ENCODE results near the gene ELMO1.

ELMO1 gene

GRCh38 chr7:36960105-36960504, 488.6 kb downstream of the ELMO1 start:
- DNase-seq: no peak

DNA sequence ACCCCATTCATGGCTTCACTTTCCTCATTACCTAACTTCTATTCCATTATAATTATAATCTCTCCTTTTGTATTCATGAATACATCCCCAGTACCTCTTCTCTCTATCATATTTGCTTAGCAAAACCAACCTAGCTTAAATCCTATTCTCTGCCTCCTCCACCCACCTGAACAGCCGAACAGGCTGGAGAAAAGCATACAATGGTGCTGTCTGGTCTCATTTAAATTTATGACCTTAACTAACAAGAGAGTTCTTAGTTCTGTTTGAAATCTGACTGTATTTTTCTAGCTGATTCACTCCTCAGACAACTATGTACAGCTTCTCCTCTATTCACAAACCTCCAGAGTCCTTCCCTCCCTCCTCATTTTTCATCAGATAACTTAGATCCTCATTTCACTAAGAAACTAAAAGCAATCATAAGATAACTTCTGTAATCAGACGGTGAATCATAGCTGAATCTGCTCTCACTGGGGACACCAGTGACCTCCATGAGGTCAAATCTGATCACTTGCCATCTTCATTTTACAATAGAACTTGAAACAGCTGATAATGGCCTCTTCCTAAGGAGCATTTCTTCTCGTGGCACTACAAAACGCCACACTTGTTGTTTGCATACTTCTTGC, 490.4 kb downstream of the ELMO1 start:
- no peak for DNase-seq

- DNase-seq: no peak
These were observed 491.0 kb downstream of the ELMO1 start for GRCh38 chr7:36957620-36958019.

DNA sequence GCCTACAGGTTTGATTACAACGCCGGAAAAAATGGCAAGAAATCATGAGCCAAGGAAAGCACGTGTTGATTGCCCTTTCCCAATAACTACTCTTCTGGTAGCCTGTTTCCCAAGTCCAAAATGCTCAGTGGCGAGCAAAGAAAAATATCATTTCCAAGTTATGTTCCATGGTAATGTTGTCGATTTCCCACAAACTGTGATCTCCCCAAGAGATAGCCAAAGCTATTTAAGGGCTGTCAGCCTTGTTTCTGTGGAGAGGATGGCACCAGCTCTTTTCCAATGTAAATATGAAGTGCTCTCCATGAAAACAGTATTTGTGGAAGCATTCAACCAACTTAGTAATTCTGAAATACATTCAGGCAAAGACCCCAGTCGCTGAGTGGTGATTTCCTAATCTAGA, 491.9 kb downstream of the ELMO1 start:
- DNase-seq: no peak

- DNase-seq: no peak
These were observed 493.1 kb downstream of the ELMO1 start for GRCh38 chr7:36955456-36956129.

GRCh38 chr7:36951257-36951697, 497.4 kb downstream of the ELMO1 start:
- no peak for DNase-seq

- DNase-seq: no peak
These were observed 498.7 kb downstream of the ELMO1 start for GRCh38 chr7:36949711-36950600.

DNA sequence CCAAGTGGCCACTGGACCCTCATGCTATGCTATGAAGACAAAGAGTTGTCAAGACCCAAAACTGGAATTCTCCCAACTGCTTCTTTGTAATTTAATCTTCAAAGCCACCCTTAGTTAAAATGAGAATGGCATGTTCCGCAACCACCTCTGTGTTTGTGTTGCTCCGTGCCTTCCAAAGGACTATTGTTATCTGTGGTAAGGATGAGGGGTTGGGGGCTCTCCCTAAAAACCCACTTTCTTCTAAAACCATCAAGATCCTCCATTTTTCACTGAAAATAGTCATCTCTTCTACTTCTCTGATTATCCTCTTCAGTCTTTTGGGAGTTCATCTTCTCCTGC, 502.3 kb downstream of the ELMO1 start:
- no peak for DNase-seq

GRCh38 chr7:36945612-36946400, 502.9 kb downstream of the ELMO1 start:
- no peak for DNase-seq

- no peak for DNase-seq
These were observed 503.8 kb downstream of the ELMO1 start for GRCh38 chr7:36944838-36945237.

- no peak for DNase-seq
These were observed 504.9 kb downstream of the ELMO1 start for GRCh38 chr7:36943591-36944435.

DNA sequence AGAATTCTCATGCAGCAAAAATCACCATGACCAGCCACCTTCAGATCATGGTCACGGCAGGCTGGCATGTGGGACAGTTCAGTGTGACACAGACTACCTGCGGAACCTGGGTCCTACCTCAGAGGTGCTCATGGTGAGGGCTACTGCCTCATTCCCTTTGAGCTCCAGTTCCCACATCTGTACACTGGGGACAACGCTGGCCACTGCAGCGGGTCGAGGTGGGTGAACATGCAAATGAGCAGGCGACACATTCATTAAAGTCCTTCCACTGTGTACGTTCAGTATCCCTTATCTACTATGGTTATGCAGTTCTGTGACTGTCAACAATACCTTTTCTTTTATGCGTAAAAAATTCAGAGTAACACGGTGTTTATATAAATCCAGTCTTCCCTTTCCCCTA, 505.7 kb downstream of the ELMO1 start:
- no peak for DNase-seq

- no peak for DNase-seq
These were observed 506.1 kb downstream of the ELMO1 start for GRCh38 chr7:36942541-36942940.

GRCh38 chr7:36942025-36942424, 506.6 kb downstream of the ELMO1 start:
- no peak for DNase-seq

GRCh38 chr7:36941359-36941758, 507.3 kb downstream of the ELMO1 start:
- no peak for DNase-seq

GRCh38 chr7:36939816-36940215, 508.8 kb downstream of the ELMO1 start:
- DNase-seq: no peak

GRCh38 chr7:36937754-36938563, 510.7 kb downstream of the ELMO1 start:
- no peak for DNase-seq

DNA sequence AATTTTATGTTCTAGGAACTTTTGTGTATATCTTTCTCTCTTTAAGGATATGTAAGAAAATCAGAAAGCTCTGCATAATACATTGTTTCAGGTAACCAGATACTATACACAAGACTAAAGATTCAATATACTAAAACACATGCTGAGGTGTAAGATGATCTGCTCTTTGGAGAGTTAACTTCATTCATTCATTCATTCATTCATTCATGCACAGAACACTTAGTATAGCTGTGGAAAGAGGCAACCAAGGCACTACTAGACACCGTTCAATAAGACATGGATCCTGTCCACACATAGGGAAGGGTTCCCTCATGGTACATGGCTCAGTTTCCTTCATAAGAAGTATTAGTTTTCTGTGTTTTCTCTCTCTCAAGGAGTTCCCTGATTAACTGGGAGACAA, 516.8 kb downstream of the ELMO1 start:
- DNase-seq: no peak

- DNase-seq: no peak
These were observed 518.9 kb downstream of the ELMO1 start for GRCh38 chr7:36929791-36930190.

DNA sequence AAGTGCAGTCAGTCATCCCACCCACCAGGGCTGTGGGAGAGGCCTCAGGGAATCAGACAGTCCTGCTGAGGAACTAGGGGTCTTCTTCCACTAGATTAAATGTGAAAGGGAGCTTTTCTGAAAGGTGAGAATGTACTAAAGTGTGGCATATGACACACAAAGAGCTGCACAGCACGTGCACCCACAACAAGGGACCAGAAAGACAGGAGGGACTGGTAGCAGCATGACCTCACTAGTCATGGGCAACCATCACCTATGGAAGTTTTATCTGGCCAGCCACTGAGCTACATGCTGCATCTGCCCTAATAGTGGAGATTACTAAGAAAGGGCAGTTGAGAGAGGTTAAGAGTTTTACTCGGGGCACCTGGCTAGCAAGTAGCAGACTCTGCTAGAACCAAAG, 519.9 kb downstream of the ELMO1 start:
- DNase-seq: no peak

- no peak for DNase-seq
These were observed 520.4 kb downstream of the ELMO1 start for GRCh38 chr7:36928311-36928710.

Data from GDM1 (cell line).